Inflammatory macrophage treated with lipopolysaccharide for 4 hours (primary cell): ENCODE measurements around the gene CSRNP3.
"Not testable (repeated sequence)": the region's sequence is repeated elsewhere in the genome, so short reads cannot be mapped to it uniquely, and the experiment has no call there.

Source experiments
- DNase-seq: peaks from one replicate; pipeline ENCODE4 v3.0.0-alpha.2; 2020

The CSRNP3 gene

DNA sequence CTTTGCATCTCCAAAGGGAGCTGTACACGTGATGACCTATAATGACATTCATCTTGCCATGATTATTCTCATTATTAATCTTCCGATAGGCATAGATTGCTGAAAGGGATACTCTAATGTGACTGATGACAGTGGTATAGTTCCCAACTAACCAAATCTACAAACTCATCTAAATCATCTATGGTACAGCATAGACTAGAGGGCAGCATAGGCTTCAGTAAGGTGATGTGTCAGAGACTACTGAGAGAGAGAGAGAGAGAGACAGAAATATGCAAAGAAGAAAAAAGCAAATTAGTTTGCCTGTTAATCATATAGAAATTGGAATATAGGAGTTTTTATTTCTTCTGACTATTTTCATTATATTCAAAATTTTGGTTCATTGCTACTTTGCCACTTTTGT lies 89.3 kb downstream of the CSRNP3 start:
- no peak for DNase-seq

DNA sequence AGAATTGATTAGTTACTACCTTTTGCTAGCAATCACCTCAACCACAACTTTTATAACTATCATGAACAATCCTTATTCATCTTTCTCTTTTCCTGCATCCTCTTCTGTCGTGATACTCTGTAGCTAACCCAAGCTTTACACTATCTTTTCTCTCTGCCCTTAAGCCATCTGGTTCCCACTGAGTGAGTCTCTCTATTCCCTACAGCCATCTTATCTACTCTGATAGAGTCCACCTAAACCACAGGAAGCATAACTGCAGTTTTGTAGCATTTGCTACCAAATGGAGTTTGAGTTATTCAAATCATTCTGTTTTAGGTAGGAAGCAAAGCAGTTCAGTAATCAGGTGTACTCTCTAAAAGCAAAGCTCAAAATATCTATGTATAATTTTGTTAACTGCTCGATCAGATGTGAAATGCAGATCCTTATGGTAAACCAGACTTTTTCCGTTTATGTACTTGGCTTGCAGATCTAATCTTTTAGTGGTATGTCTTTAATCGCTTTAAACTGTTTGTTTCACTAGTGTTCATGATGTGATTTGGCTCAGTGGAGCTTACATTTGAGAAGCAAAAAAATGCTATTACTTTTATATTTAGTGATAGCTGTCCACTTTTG lies 91.0 kb downstream of the CSRNP3 start:
- no peak for DNase-seq

DNA sequence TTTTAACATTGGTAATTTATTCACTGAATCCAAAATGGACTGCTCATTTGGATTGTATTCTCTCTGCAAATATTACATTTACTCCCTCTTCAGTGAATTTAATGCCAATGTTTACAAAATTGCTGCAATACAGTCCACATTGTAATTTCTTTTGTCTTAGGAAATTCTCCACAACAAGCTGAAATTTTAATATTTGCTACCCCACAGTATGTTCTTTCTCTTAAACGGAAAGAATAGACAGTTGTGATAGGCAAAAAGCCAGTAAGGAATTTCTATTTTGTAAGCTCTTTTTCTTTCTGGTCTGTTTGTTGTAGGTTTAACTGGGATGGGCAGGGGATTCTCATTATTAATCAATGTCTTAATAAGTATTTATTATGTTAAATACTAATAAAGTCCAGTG lies 92.0 kb downstream of the CSRNP3 start:
- DNase-seq: no peak

DNA sequence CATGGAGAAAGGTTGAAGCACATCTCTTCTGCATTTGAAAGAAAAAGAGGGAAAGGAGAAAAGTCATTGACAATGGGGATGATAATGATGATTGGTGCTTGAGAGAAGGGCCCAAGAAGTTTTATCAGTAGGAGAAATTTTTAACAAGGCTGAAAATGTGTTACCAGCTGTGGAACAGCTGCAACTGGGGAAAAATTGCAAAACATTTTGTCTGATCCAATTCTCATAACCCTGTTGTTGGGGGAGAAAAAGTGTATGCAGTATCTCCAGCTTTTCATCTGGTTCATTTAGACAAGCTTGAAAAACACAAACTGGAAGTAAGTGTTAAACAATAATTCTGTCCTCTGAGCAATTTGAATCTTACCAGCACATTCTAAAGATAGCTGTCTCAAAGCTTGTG lies 92.7 kb downstream of the CSRNP3 start:
- no peak for DNase-seq

DNA sequence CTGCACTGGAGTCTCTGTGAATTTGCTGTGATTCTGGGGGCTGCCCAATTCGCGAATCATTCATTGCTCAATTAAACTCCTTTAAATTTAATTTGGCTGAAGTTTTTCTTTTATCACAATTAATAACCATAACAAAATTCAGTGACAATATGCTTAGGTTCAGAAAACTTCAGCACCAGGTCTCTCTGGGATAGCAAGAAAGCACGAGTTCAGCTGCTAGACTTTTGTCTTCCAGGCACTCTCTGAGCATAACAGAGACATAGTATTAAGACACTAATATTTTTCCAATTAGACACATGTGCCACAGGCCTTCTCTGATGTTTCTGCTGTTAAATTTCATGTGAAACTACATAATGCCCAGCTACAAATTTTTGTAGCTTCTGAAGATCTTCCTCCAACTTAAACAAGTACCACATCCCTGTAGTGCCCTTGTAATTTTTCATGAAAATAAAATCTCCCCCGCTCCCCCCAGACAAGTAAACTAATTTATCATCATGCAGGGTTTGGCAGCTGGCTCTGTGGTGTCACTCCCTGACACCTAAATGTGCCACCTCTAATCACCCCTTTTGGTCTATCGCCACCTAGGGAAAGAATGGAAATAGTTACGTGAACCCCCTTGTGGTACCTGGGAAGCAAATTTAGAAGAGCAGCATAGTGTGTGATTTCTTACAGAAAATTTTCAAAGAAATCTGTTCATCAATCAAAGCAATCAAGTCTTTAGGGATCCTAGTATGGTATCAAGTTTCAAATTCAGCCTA lies 94.1 kb downstream of the CSRNP3 start:
- no peak for DNase-seq

DNA sequence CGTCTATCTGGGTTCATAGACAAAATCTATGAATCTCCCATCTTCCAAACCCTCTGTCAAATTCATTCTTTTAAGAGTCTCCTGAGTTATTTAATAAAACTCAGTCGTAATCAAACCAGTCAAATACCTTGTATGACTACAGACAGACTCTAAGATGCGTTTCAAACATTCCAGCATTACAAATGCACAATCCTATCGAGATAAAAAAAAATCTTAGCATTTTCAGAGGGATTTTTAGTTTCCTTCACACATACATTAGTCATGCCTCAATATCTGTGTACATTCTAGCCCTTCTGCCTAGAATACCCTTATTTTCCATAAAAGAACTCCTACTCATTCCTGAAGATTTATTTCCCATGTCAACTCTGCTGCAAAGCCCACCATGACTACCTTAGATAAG lies 96.5 kb downstream of the CSRNP3 start:
- DNase-seq: no peak

DNA sequence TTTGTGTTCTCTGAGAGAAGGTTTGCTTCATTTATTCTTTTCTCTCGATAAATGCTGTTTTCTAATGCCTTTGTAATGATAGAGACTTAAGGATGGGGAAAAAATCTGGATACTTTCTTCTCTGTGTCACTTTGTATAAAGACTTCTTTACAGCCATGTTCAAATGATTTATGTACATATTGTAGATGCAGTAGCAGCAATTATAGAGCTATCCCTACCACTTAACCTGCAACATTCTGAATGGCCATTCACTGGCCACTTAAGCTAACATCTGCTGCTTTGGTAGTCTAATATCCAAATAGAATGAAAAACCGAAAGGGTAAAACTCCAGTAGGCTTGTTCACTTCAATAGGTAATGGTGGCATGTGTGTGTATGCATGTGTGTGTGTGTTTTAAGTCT lies 97.8 kb downstream of the CSRNP3 start:
- DNase-seq: no peak

DNA sequence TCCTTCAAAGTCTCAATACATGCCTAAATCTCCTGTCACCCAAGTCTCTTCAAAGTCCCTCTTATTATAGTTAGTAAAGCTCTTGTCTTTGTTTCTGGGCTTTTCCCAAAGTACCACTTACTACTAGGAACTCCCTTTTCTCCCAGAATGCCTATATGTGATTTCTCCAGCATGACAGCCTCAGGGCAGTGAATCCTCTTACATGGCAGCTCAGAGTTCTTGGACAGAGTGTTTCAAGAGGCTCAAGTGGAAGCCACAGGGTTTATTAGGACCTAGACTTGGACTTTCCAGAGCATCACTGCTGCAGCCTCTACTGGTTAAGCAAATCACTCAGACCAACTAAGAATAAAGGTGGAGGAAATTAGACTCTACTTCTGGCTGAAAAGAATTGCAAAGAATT lies 98.9 kb downstream of the CSRNP3 start:
- DNase-seq: no peak

DNA sequence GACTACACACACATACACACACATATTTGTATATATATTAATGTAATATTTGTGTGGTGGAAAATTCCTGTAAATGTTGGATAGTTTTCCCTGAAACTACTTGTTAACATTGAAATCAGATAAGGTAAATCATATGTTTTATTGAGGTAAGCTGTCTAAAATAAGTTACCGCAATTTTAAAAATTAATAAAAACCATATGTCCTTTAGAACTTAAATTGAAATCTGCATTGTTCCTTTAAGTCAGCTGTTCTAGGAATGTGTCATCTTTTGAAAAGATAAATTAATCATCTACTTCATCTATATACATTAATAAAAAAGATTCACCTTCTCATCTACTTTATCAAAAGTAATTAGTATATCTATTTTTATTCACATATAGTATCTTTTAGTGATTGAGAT lies 102.0 kb downstream of the CSRNP3 start:
- no peak for DNase-seq

DNA sequence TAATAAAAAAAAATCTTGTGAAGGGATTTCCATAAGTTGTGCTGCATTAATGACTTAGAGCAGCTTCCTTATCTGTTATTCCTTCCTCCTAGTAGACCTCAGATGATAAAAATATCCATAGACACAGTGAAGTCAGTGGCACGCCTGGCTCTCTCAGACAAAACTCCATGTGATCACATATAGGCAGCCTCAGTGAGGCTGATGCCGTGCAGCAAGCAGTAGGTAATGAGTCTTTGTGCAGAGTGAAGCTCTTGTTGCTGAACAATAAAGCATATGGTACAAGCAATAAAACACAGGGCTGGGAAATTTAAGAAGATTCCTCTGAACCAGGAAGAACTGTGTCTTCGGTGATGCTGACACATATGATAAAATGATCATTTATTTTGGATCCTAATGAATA lies 102.7 kb downstream of the CSRNP3 start:
- DNase-seq: no peak

DNA sequence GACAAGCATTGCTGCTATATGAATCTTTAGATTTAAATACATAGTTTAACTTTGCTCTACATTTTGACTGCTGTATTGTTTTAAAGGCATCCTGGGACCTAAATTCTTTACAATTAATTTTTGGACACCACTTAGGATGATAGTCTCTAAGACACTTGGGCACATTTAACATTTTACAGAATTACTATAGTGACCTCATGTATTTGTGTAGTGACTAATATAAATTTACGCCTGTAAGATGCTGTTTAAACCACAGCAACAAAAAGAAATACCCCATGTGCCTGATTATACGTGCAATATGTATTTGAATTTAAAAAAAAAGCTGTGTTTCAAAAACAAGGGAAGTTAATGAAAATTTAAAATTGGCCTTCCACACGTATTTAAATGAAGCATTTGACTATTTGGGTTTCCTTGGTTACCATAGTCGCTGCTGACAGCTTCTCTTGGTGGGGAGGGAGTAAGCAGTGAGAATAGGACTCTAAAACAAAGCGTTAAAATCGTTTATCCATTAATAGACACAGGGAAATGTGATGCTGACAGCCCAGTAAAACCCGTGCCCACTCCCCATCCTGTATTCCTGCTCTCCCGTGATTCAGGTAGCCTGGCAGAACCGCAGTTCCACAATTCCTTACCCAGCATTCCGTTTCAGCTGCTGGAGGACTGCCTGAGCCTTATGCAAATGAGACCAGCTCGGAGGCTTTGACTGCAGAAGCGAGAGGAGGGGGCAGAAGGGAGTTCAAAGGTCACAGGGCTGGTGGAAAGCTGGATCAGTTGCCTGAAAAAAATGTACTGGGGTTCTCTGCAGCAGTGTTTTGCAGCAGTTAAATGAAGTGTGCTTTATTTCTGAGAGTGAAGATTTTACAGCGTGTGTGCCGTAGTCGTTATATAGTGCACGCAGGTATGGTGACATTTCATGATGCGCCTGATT lies 104.3 kb downstream of the CSRNP3 start:
- DNase-seq: no peak

DNA sequence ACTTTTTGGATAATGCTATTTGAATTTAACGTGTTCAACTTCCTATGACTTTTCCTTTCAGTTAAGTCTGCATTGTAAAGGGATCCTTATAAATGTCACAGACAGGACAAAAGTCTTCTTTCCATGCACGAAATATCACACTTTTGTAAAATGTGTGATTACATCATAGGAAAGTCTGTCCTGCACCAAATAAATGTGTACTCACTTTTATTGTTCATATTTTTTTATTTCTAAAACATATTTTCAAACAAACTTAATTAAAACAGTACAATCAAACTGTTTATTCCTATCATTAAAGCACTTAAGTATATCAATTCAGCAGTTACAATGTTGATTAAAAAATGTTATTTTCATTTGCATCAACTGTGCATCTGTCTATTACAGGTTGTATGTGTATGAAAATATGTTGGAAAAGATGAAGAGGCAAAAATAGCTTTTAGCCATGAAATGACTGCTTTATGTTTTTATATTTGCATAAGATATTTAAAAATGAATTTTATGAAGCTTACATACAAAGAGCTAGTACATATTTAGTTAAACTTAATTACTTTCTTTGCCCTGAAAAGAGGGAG lies 105.6 kb downstream of the CSRNP3 start:
- DNase-seq: no peak

DNA sequence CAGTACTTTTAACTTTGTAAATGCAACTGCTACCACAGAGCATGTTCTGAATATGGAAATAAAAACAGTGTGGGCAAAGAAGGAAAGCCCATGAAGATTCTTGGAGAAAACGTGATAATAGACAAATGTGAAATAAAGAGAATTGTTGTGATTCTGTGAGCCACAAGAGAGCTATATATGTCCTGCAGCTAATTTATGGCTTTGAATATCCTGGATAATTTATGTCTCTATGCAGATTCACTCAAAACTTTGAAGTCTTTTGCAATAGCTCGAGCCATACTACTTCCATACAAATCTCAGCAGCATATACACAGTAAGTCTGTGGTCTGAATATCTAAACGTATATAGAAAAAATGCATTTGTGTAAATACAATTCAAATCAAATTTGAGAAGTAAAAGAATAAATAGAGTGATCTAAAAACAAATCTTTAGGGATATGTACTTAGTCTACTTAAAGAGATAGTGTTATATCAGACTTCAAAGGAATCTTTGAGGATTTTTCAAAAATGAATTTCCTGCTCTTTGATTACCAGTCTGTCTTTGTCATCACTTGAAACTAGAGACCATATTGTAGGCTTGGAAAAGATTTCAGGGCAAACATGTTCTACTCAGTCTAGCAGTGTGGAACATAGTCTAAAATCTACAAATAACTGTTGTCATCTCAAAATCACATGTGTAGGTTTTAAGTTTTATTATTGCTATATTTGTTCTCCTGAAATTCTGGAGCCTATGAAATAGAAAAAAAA lies 107.1 kb downstream of the CSRNP3 start:
- no peak for DNase-seq

DNA sequence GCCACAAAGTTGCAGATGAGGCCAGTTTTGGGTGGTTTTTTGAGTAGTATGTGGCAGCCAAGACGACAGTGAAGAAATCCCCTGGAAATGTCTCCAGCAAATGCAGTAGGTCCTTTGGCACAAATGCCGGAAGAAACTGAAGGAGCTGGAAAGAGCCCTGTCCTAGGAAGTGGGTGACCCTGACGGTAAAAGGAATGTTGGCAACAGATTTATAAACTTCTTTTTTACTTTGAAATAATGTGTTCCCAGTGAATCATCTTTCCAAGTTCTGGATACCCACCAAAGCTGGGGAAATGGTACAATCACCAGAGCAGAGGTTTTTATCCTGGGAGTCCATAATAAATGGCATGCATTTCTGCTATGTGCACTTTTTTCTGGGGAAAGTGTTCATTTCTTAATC lies 112.9 kb downstream of the CSRNP3 start:
- no peak for DNase-seq

DNA sequence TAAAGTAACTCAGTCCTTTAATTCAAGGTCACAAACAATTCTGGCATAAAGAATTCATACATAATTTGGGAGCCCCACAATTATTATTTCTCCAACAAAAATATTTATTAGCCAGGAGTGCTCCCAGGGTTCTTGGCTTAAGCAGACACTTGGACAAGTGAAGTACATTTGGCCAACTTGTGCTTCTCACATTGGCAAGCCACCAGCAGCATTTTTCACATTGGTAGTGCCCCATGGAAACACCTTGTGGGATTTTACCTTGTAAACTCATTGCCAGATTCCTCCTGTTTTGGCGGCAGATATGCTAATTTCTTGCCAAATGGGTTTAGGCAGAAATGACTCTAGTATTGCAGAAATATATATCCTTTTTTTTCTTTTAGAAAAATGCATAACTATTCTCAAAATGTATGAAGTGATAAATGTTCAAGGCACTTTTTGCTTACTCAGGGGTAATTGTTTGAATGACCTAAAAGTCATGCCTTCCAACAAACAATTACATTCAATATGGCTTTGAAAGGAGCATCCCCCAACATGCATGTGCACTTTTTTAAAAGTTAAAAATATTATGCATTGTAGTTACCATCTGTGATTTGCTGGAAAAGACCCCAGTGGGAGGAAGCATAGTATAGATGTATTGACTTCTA lies 113.5 kb downstream of the CSRNP3 start:
- no peak for DNase-seq

DNA sequence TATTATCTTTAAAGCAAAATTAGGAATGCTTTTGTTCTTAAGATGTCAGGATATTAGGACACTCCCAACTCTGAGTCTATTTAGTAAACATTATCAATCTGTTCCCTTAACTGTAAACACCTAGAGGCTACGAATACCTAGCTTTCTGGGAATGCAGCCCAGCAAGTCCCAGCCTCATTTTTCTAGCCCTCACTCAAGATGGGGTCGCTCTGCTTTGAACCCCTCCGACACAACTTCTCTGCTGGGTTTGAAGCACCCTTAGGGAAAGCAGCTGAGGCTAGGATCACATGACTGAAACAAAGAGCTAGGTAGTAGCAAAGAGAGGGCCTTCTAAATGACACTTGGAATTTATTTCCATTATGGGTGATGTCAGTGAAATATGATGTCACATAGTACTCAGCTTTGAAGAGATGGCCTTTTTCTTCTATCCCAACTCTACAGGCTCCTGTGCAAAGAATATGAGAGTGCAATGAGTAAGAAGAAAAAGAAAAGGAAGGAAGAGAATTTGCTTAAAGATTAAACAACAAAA lies 114.7 kb downstream of the CSRNP3 start:
- DNase-seq: no peak

DNA sequence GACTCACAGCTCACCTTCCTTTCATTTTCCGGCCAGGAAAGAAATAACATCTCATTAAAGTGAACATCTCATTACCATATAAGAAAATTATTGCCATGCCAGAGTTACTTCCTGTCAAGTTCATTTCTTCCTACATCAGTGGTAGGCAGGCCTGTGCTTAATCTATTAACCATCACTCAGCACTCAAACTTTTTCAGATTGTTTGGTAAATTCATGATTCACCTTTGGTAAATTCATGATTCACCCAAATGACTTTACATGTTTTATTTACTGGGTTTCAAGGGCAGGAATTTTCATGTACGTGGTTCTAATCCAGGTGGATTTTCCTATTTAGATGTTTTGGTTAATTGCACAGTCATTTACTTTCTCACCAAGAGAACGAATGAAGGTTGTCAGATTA lies 116.5 kb downstream of the CSRNP3 start:
- DNase-seq: no peak

DNA sequence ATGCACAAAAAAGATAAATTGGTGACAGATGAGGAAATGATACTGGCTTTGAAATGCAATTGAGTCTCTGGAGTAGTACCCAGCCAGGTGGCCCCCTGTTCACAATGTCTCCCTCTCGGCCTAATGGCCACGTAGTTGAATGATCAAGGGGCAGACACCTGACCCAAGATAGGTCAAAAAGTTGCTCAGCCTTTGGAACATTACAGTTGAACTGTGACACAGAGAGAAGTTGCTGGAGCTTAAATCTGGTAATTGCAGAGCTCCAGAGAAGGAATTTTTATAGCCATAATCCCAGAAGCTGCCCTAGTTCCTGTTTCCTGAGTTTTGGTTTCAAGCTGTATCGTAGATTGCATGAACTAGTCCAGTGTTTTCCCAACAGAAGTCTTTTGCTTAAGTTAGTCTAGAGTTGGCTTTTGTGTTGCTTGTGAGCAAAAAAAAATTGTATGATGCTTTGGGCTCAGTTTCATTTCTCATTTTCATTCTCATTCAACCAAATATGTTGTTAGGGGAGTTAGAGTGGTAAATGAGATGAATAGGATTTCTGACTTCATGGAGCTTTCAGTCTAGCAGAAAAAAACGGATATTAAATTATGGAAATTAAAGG lies 117.9 kb downstream of the CSRNP3 start:
- DNase-seq: peak; percentile 61

DNA sequence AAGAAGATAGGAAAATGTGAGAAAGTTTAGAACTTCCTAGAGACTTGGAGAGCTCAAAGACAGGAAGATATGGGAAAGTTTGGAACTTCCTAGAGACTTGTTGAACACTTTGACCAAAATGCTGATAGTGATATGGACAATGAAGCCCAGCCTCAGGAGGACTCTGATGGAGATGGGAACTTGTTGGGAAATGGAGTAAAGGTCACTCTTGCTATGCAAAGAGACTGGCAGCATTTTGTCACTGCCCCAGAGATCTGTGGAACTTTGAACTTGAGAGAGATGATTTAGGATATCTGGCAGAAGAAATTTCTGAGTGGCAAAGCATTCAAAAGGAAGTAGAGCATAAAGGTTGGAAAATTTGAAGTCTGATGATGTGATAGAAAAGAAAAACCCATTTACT lies 121.5 kb downstream of the CSRNP3 start:
- DNase-seq: not testable (repeated sequence)

DNA sequence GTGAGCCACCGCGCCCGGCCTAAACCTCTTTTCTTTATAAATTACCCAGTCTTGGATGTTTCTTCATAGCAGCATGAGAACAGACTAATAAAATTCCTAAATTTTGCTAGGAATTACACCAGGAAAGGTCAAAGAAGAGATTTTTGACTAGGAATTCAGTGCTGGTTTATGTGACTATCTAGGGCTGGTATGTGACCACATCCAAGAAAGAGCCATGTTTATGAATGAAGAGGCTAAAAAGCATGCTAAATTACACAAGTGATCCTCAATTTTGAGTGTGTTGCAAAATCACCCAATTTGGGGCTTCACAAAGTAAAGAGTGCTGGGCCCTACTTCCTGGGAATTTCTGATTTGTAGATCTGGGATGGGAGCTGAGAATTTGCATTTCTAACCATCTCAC lies 123.6 kb downstream of the CSRNP3 start:
- no peak for DNase-seq

DNA sequence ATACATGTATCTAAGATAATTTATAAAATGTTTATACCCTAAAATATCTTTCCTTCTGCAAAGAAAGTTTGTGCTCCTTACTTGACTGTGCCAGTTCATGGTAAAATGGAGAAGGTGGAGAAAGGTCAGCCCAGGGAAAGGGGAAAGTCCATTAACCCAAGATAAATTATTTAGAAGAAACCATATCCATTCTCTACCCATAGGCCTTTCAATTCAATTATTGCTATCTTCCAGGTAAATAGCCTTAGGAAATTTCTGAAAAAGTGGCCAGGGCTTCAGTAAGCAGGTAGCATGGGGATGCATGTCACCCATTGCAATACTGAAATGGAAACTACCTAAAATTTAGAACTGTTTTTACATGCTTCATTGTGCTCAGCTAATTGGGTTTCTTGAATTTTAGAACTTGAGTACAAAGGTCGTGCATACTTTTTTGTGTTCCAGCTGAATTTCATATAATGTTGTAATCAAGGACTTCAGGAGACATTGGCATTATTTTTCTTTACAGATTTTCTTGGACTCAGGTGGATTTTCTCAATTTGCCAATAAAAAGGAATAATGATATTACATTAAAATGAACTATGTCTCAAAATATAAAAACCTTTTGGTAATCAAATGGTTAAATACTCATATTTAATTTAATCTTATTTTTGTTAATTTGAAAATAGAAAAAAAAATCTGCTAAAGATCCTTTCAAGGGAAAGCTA lies 124.9 kb downstream of the CSRNP3 start:
- DNase-seq: no peak
